SK-N-MC (cell line): ENCODE results near the gene GPN2.
A peak's percentile ranks its signal among the peaks of the same experiment; 100 is the strongest.

Source experiments
- DNase-seq: peaks from one replicate; pipeline ENCODE4 v3.0.0-alpha.2; 2011; ENCODE audit warnings: low read depth, low spot score
- H3K27ac ChIP-seq: fragments of 200-600 bp; sonication (generic); 2 replicates; pipeline ENCODE4 v1.5.1; 2016; ENCODE audit warnings: mixed run types
- H3K36me3 ChIP-seq: fragments of 200-600 bp; sonication (generic); 2 replicates; pipeline ENCODE4 v1.6.1; 2017; ENCODE audit warnings: antibody characterized with exemption, low read length, mixed read lengths; ENCODE audit not compliant: insufficient read depth
- H3K4me3 ChIP-seq: fragments of 200-600 bp; sonication (generic); 2 replicates; pipeline ENCODE4 v1.5.1; 2016
- H3K9ac ChIP-seq: fragments of 200-600 bp; sonication (generic); 2 replicates; pipeline ENCODE4 v1.8.0; 2017; ENCODE audit warnings: mixed run types, mixed read lengths; ENCODE audit not compliant: insufficient read length
- H3K9me3 ChIP-seq: fragments of 200-600 bp; sonication (generic); 2 replicates; pipeline ENCODE4 v1.6.1; 2017; ENCODE audit warnings: low read depth, mild to moderate bottlenecking, antibody characterized with exemption, low read length, moderate library complexity, mixed read lengths
- EZH2 ChIP-seq: fragments of 200-600 bp; sonication (generic); IDR thresholded peaks from one replicate; pipeline ENCODE4 v1.6.1; 2017; ENCODE audit warnings: antibody characterized with exemption
- FOXP2 ChIP-seq: optimal IDR thresholded peaks from 2 replicates; pipeline ENCODE3; 2011; ENCODE audit warnings: mild to moderate bottlenecking, moderate library complexity; ENCODE audit not compliant: insufficient read depth; ENCODE audit errors: extremely low read length, control extremely low read depth
- POLR2AphosphoS5 ChIP-seq: IDR thresholded peaks from 2 replicates; pipeline ENCODE4 v1.6.1; 2012; ENCODE audit warnings: mild to moderate bottlenecking, low read depth, low read length, borderline replicate concordance

GPN2 gene

DNA sequence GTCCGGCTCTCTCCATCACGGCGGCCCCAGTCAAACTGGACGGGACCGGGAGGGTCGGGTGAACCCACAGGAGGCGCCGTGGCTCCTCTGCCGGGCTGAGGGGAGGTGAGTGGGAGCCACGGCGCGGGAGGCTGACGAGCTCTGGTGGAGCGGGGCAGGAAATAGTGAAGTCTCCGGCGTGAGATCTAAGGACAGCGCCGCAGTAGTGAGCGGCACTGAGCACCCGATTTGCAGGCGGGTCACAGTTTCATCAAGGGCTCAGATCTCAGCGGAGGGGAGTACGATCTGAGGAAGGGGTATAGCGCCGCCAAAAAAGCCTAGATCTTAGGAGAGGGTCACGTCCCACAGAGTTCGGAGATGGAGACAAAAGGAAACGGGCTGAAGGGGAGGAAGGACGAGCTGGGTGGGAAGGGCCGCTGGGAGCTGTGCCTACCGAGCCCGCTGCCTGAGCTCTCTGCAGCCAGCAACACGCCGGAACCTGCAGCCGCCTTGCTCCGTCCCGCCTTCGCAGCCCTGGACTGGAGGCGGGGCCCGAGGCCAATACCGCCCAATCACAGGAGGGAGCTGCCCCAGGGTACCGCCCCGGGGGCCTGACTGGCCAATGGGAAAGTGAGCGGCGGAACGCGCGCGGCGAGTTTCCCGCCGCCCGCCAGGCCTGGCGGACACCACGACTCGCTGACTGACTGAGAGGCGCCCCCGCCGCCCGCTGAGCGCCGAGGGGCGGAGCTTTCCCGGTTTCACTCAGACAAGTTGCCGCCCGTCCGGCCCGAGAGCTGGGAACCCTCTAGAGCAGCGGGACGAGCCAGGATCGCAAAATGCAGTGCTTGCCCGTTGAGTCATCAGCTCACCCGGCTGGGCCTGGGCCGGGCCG is 25.2 kb downstream of the GPN2 start:
- peak; percentile 58 for DNase-seq
- H3K27ac ChIP-seq: peak overlapping the region; percentile 81
- H3K9ac ChIP-seq: peak overlapping the region; percentile 84
- TF ChIP-seq POLR2AphosphoS5: peak; percentile 92
- no peak for TF ChIP-seq EZH2
- H3K4me3 ChIP-seq: peak overlapping the region; percentile 92
- no peaks in the 10 kb centered on the region for H3K9me3 ChIP-seq
- no peaks in the 10 kb centered on the region for H3K36me3 ChIP-seq

- no peak for DNase-seq
- Histone ChIP-seq H3K27ac (no peak overlapping the region), H3K9ac (no peak overlapping the region), H3K4me3 (no peak overlapping the region), H3K36me3 (no peaks in the 10 kb centered on the region), H3K9me3 (no peaks in the 10 kb centered on the region)
- TF ChIP-seq FOXP2 (no peak), EZH2 (no peak), POLR2AphosphoS5 (no peak)
Measured at GRCh38 chr1:26863685-26864077, 26.4 kb downstream of the GPN2 start.

DNA sequence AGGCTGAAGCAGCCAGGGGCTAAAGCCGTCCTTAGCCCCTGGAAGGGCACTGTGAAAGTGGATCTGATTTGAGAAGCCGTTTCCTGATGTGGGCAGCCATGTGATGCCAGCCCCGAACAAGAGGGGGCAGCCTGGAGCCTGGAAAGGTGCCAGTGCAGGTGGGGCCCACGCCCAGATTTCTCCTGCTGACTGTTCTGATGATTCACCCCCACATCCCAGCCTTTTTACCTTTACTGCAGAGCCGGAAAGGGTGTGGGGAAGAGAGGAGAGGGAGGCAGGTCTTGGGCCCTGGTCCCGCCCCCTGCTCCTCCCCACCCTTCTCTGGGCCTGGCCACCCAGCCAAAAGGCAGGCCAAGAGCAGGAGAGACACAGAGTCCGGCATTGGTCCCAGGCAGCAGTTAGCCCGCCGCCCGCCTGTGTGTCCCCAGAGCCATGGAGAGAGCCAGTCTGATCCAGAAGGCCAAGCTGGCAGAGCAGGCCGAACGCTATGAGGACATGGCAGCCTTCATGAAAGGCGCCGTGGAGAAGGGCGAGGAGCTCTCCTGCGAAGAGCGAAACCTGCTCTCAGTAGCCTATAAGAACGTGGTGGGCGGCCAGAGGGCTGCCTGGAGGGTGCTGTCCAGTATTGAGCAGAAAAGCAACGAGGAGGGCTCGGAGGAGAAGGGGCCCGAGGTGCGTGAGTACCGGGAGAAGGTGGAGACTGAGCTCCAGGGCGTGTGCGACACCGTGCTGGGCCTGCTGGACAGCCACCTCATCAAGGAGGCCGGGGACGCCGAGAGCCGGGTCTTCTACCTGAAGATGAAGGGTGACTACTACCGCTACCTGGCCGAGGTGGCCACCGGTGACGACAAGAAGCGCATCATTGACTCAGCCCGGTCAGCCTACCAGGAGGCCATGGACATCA is 27.1 kb downstream of the GPN2 start, which contains the start of gene SFN:
TSS of gene SFN (plus strand) at position 369 of the 904 bp plus-strand sequence. CDS start at position 433, 64 bp downstream.
- H3K9me3 ChIP-seq: no peaks in the 10 kb centered on the region
- H3K9ac ChIP-seq: no peak within 1 kb of the TSS
- TF ChIP-seq POLR2AphosphoS5: no peak
- TF ChIP-seq FOXP2: no peak
- no peak for TF ChIP-seq EZH2
- no peak for DNase-seq
- no peak within 1 kb of the TSS for H3K4me3 ChIP-seq
- H3K36me3 ChIP-seq: no peaks in the 10 kb centered on the region
- H3K27ac ChIP-seq: no peak within 1 kb of the TSS

DNA sequence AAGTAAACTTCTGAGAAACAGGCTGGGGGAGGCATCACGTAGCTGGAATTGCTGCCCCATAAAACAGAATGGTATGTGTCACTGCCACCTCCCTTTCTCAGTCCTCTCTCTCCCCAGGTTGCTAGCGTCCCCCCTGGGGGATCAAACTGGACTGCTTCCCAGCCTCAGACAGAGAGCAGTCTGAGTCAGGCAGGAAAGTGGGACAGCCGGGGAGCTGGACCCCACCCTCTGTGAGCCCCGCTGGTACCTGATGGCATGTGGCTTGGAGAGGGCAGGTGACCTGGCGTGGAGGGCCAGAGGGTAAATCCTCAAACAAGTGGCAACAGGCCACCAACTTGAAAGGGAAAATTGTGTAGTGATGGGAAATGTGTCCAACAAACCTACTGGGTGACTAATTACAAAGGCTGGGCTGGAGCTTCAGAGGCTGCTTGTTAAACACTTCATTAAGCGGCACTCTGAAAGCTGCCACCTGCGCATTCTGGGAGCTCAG is 28.1 kb downstream of the GPN2 start:
- no peaks in the 10 kb centered on the region for H3K36me3 ChIP-seq
- H3K9me3 ChIP-seq: no peaks in the 10 kb centered on the region
- no peak for DNase-seq
- H3K4me3 ChIP-seq: no peak overlapping the region
- no peak overlapping the region for H3K9ac ChIP-seq
- TF ChIP-seq FOXP2 (no peak), EZH2 (no peak), POLR2AphosphoS5 (no peak)
- no peak overlapping the region for H3K27ac ChIP-seq

- no peak for DNase-seq
- no peak overlapping the region for H3K27ac ChIP-seq
Measured at GRCh38 chr1:26861286-26861701, 28.8 kb downstream of the GPN2 start.

GRCh38 chr1:26858891-26859640 is 31.0 kb downstream of the GPN2 start:
- Histone ChIP-seq H3K4me3 (no peak overlapping the region), H3K27ac (no peak overlapping the region), H3K9ac (no peak overlapping the region), H3K9me3 (no peaks in the 10 kb centered on the region), H3K36me3 (no peaks in the 10 kb centered on the region; the same call in 1 of the 2 replicates)
- TF ChIP-seq POLR2AphosphoS5: no peak
- TF ChIP-seq EZH2: no peak
- no peak for TF ChIP-seq FOXP2
- DNase-seq: no peak

More at GRCh38 chr1:26861286-26861701, 28.8 kb downstream of the GPN2 start:
- no peak overlapping the region for H3K9ac ChIP-seq
- no peak overlapping the region for H3K4me3 ChIP-seq
- H3K36me3 ChIP-seq: no peaks in the 10 kb centered on the region
- no peak for TF ChIP-seq POLR2AphosphoS5
- TF ChIP-seq EZH2: no peak
- TF ChIP-seq FOXP2: no peak
- no peaks in the 10 kb centered on the region for H3K9me3 ChIP-seq

DNA sequence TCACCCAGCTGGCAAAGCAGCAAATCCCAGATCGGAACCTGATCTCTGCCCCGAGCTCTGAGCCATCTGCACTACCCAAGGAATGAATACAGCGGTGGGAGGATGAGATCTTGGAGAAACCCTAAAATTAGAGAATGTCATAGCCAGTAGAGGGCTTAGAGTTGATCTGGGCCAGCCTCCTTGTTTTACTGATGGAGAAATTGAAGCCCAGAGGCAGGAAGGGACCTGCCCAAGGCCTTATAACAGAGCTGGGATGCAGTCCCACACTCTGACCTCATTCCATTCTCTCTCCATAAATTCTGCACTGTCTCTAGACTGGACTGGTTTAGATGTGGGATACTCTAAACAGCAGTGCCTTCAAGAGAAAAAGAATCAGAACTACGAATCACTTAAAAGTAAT is 31.9 kb downstream of the GPN2 start:
- Histone ChIP-seq H3K4me3 (no peak overlapping the region), H3K27ac (no peak overlapping the region), H3K36me3 (peaks cover 4% of the 10 kb centered on the region; the same call in 1 of the 2 replicates), H3K9ac (no peak overlapping the region), H3K9me3 (no peaks in the 10 kb centered on the region)
- TF ChIP-seq FOXP2 (no peak), POLR2AphosphoS5 (no peak), EZH2 (no peak)
- DNase-seq: no peak
